SH-SY5Y (cell line): ENCODE results near the gene PPAT.
A peak's percentile ranks its signal among the peaks of the same experiment; 100 is the strongest.

Experiments
- GATA2 ChIP-seq: IDR thresholded peaks from 2 replicates; pipeline ENCODE4 v1.6.1; 2011; ENCODE audit warnings: mild to moderate bottlenecking, low read depth, low read length
- GATA3 ChIP-seq: IDR thresholded peaks from 2 replicates; pipeline ENCODE4 v1.6.1; 2011; ENCODE audit warnings: low read depth, mild to moderate bottlenecking, low read length, moderate library complexity

The PPAT gene

GRCh38 chr4:56435140-56435926, at the start of gene PPAT:
Gene PPAT, minus strand, starts transcription at chr4:56435615. Its CDS starts 138 bp downstream, at chr4:56435477.
- TF ChIP-seq GATA2 (no peak), GATA3 (no peak)

- no peak for TF ChIP-seq GATA2
- no peak for TF ChIP-seq GATA3
These were observed 45.3 kb upstream of the PPAT start for GRCh38 chr4:56480691-56481090.

GRCh38 chr4:56477192-56477702, 41.8 kb upstream of the PPAT start:
- TF ChIP-seq GATA3: no peak
- no peak for TF ChIP-seq GATA2

DNA sequence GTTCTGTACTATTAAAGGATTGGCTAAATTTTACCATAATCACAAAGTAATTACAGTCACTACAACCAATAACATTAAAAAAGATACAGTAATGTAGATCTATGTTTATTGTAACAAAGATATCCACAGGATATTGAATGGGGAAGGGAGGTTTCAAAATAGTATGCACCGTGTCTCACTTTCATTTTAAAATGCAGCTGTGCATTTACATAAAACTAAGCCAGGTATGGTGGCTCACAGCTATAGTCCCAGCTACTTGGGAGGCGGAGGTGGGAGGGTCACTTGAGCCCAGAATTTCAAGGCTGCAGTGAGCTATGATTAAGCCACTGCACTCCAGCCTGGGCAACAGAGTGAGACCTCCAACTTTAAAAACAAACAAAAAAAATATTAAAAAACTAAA, 40.5 kb upstream of the PPAT start:
- TF ChIP-seq GATA2 (no peak), GATA3 (no peak)

- TF ChIP-seq GATA2 (no peak), GATA3 (no peak)
These were observed 34.2 kb upstream of the PPAT start for GRCh38 chr4:56469489-56470210.

DNA sequence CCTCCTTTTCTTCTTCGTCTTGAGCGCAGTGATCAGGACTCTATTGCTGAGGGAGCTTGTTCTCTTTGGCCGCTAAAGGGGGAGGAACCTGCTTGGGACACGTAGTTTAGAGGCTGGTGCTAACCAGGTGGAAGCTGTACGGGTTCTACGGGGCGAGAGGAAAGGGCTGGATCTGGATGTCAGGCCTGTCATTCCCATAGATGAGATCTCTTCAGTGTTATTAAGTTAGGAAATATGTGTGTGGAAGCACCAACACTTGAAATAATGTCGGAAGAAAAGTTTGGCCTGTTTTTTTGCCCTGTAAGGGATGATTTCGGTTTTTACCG, 32.6 kb upstream of the PPAT start:
- TF ChIP-seq GATA3 (no peak), GATA2 (no peak)

- TF ChIP-seq GATA3 (peak; percentile 45; the same call in 1 of the 2 replicates), GATA2 (peak; percentile 94)
These were observed 32.1 kb upstream of the PPAT start, which contains the start of gene SRP72 for GRCh38 chr4:56467284-56468096. Gene SRP72, plus strand, starts transcription at chr4:56467617. Its CDS starts 19 bp downstream, at chr4:56467636.

- TF ChIP-seq GATA2 (no peak), GATA3 (no peak)
These were observed 31.5 kb upstream of the PPAT start for GRCh38 chr4:56466910-56467283.

DNA sequence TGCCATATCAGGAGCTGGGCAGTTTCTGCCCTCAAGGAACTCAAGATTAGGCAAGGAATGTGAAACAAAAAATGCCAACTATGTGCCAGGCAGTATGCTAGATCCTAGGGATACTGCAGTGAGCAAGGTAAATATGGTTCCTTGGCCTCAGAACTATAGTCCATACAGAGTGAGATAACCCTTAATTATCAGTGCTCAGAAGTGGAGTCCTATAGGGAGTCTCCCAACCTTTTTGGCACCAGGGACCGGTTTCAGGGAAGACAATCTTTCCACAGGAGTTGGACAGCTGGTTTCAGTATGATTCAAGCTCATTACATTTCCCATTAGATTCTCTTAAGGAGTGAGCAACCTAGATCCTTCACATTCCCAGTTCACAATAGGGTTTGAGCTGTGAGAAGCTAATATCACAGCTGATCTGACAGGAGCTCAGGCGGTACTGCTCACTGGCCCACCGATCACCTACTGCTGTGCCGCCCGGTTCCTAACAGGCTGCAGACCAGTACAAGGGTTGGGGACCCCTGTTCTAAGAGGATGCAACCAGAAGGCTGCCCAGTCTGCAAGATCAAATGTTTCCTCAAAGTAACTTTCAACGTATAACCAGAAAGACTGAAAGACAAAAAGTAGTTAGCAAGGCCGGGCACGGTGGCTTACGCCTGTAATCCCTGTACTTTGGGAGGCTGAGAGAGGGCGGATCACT, 30.3 kb upstream of the PPAT start:
- TF ChIP-seq GATA2 (no peak), GATA3 (no peak)

- TF ChIP-seq GATA2 (no peak), GATA3 (no peak)
These were observed 29.2 kb upstream of the PPAT start for GRCh38 chr4:56464581-56464980.

DNA sequence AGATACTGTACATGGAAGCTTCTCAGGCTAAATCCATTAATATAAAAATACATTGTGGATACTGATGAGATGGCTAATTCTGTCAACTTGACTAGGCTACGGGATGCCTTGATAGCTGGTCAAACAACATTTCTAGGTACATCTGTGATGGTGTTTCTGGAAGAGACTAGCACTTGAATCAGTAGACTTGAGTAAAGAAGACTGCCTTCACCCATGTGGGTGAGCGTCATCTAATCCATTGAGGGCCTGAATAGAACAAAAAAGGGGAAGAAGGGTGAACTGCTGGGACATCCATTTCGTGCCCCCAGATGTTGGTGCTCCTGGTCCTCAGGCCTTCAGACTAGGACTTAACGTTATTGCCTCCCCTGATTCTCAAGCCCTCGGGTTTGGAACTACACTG, 28.3 kb upstream of the PPAT start:
- TF ChIP-seq GATA3 (no peak), GATA2 (no peak)

GRCh38 chr4:56462157-56462556, 26.7 kb upstream of the PPAT start:
- no peak for TF ChIP-seq GATA2
- TF ChIP-seq GATA3: no peak

DNA sequence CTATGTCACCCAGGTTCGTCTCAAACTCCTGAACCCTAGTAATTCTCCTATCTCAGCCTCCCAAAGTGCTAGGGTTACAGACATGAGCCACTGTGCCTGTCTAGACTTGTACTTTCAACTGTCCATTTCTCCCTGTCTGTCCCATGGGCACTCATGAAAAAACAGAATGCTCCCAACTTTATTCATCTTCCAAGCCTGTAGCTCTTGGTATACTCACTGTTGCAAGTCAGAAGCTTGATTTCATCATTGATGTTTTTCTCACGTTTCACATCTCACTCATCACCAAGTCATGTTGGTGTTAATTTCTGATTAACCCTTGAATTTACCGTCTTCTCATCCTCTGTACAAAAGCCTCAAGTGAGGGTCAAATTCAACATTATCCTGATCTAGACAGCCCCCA, 24.7 kb upstream of the PPAT start:
- TF ChIP-seq GATA3: no peak
- TF ChIP-seq GATA2: no peak
